Keratinocyte (primary cell): ENCODE data around the gene TARS3. TPM values are rescaled to one million over a fixed set of nuclear protein-coding genes. Genes with fewer than 3 reads are reported as not detected.

Experiments used
- DNase-seq: peaks from one replicate; pipeline ENCODE4 v3.0.0-alpha.2; 2011; ENCODE audit warnings: low read depth, missing footprints, low spot score
- FAIRE-seq: peaks from 2 replicates; lab custom pipeline; 2011; peaks lifted over from hg19 to GRCh38; lab: Jason Lieb, UNC
- H2AFZ ChIP-seq: 2 replicates; pipeline ENCODE4 v1.6.0; 2012; ENCODE audit warnings: low read length, control low read depth, inconsistent platforms; ENCODE audit not compliant: control insufficient read depth
- H3K27ac ChIP-seq: 2 replicates; pipeline ENCODE4 v1.5.1; 2011; ENCODE audit warnings: low read length; ENCODE audit not compliant: control insufficient read depth, insufficient read depth
- H3K27me3 ChIP-seq: 3 replicates; pipeline ENCODE4 v1.6.0; 2011; ENCODE audit warnings: low read length; ENCODE audit not compliant: control insufficient read depth, insufficient read depth; ENCODE audit errors: extremely low read depth
- H3K36me3 ChIP-seq, 2 experiments: 2 replicates in 1 of 2; 3 replicates in 1 of 2; pipeline ENCODE4 v1.5.1; 2011; ENCODE audit warnings: low read length in 2 of 2, mild to moderate bottlenecking in 1 of 2; ENCODE audit not compliant: control insufficient read depth in 2 of 2, insufficient read depth in 2 of 2; ENCODE audit errors: extremely low read depth in 1 of 2
- H3K4me1 ChIP-seq: 3 replicates; pipeline ENCODE4 v1.5.1; 2011; ENCODE audit warnings: low read length; ENCODE audit not compliant: control insufficient read depth, insufficient read depth; ENCODE audit errors: extremely low read depth
- H3K4me2 ChIP-seq: 3 replicates; pipeline ENCODE4 v1.6.0; 2011; ENCODE audit warnings: low read depth, low read length; ENCODE audit not compliant: control insufficient read depth, insufficient read depth; ENCODE audit errors: extremely low read depth
- H3K4me3 ChIP-seq, 3 experiments: fragments of 200-600 bp in 1 of 3; sonication (generic) in 1 of 3; 2 replicates in 2 of 3; 3 replicates in 1 of 3; pipeline ENCODE4 v1.5.1; 2011 to 2016; ENCODE audit warnings: low read length in 3 of 3, mild to moderate bottlenecking in 3 of 3, control low read depth in 2 of 3, inconsistent platforms in 1 of 3, low read depth in 1 of 3, mixed read lengths in 1 of 3, mixed run types in 1 of 3, moderate library complexity in 1 of 3; ENCODE audit not compliant: control insufficient read depth in 2 of 3, insufficient read depth in 2 of 3; ENCODE audit errors: extremely low read depth in 1 of 3
- H3K79me2 ChIP-seq: 2 replicates; pipeline ENCODE4 v1.6.0; 2012; ENCODE audit warnings: low read length; ENCODE audit not compliant: control insufficient read depth, insufficient read depth
- H3K9ac ChIP-seq: 3 replicates; pipeline ENCODE4 v1.6.0; 2011; ENCODE audit warnings: low read length; ENCODE audit not compliant: control insufficient read depth, insufficient read depth; ENCODE audit errors: extremely low read depth
- H3K9me1 ChIP-seq: 3 replicates; pipeline ENCODE4 v1.6.0; 2011; ENCODE audit warnings: low read length; ENCODE audit not compliant: control insufficient read depth, insufficient read depth; ENCODE audit errors: extremely low read depth
- H3K9me3 ChIP-seq: 2 replicates; pipeline ENCODE4 v1.5.1; 2012; ENCODE audit warnings: low read depth, low read length; ENCODE audit not compliant: control insufficient read depth
- H4K20me1 ChIP-seq: 3 replicates; pipeline ENCODE4 v1.6.0; 2011; ENCODE audit warnings: low read length; ENCODE audit not compliant: control insufficient read depth, insufficient read depth; ENCODE audit errors: extremely low read depth
- CTCF ChIP-seq, 3 experiments: IDR thresholded peaks in 1 of 3; conservative IDR thresholded peaks in 1 of 3; optimal IDR thresholded peaks in 1 of 3; 2 replicates in 2 of 3; 3 replicates in 1 of 3; pipeline versions ENCODE3 to v1.5.1; 2011; ENCODE audit warnings: low read length in 3 of 3, mild to moderate bottlenecking in 3 of 3, moderate library complexity in 2 of 3, control low read depth in 1 of 3, inconsistent platforms in 1 of 3; ENCODE audit not compliant: insufficient read depth in 2 of 3; ENCODE audit errors: extremely low read depth in 1 of 3
- EZH2 ChIP-seq: IDR thresholded peaks from one replicate; pipeline ENCODE4 v1.6.1; 2012; ENCODE audit warnings: inconsistent platforms, mild to moderate bottlenecking, low read length, moderate library complexity
- dilution Hi-C: fragments of 300-500 bp; cut with MboI; formaldehyde crosslinking; loops from one replicate; pipeline ENCODE4 v1.7.0; 2020; ENCODE audit warnings: low sequenced_read_pairs; ENCODE audit not compliant: extremely low pct_ligation_motif_present
- polyA plus RNA-seq, 5 experiments: library from polyadenylated mRNA; depleted of rRNA in 3 of 5; stranded (reverse) in 3 of 5; stranded (forward) in 1 of 5; unstranded in 1 of 5; fragments of >200 nt; gene quantifications; 1 replicate in 1 of 5; 2 replicates in 3 of 5; 3 replicates in 1 of 5; pipeline versions ENCODE4 v1.2.1 to v1.2.3, GENCODE V29; 2011 to 2012; ENCODE audit warnings: missing spikeins in 2 of 5, low read depth in 1 of 5, low replicate concordance in 1 of 5

TARS3 gene
- polyA plus RNA-seq, 1 donor (not counting 4 experiments of a cell fraction or from before 2014, with no cell fraction given) = 3.9 TPM

- Histone ChIP-seq H3K27ac (no peak overlapping the region), H2AFZ (no peak overlapping the region), H3K36me3 (peaks cover 0 to 7% of the 10 kb centered on the region in 2 experiments), H3K9ac (no peak overlapping the region), H3K4me3 (no peak overlapping the region), H3K4me2 (no peak overlapping the region), H3K9me3 (no peaks in the 10 kb centered on the region), H3K4me1 (no peaks in the 10 kb centered on the region), H3K79me2 (no peaks in the 10 kb centered on the region), H3K27me3 (no peaks in the 10 kb centered on the region), H3K9me1 (no peaks in the 10 kb centered on the region), H4K20me1 (no peaks in the 10 kb centered on the region)
- no peak for DNase-seq
- no peak for FAIRE-seq
- TF ChIP-seq CTCF (optimal IDR thresholded peaks at IDR 0.05 in 1 of 3, IDR thresholded peaks at IDR 0.05 in 1 of 3, conservative IDR thresholded peaks at IDR 0.05 in 1 of 3; ENCODE audit: extremely low read depth in 1 of 3, insufficient read depth in 2 of 3, low read length in 3 of 3) = no peak
- no peak for TF ChIP-seq EZH2
- dilution Hi-C loops = no loop called here
Observed at GRCh38 chr15:101660005-101660404, 64.3 kb downstream of the TARS3 start.

GRCh38 chr15:101657968-101658784 is 66.1 kb downstream of the TARS3 start:
- H3K9me1 ChIP-seq = no peaks in the 10 kb centered on the region
- no peak overlapping the region for H3K9ac ChIP-seq
- FAIRE-seq = no peak
- H3K9me3 ChIP-seq = no peaks in the 10 kb centered on the region
- no peaks in the 10 kb centered on the region for H3K27me3 ChIP-seq
- H3K36me3 ChIP-seq = peaks cover 0 to 7% of the 10 kb centered on the region in 2 experiments
- H4K20me1 ChIP-seq = no peaks in the 10 kb centered on the region
- H3K4me3 ChIP-seq = no peak overlapping the region
- H3K27ac ChIP-seq = no peak overlapping the region
- H2AFZ ChIP-seq = no peak overlapping the region
- TF ChIP-seq CTCF (optimal IDR thresholded peaks at IDR 0.05 in 1 of 3, IDR thresholded peaks at IDR 0.05 in 1 of 3, conservative IDR thresholded peaks at IDR 0.05 in 1 of 3; ENCODE audit: extremely low read depth in 1 of 3, insufficient read depth in 2 of 3, low read length in 3 of 3) (no peak), EZH2 (no peak)
- DNase-seq = no peak
- dilution Hi-C loops = no loop called here
- H3K4me2 ChIP-seq = no peak overlapping the region
- H3K4me1 ChIP-seq = no peaks in the 10 kb centered on the region
- no peaks in the 10 kb centered on the region for H3K79me2 ChIP-seq
